OCI-LY3 (cell line): ENCODE results near the gene LMTK3.

ENCODE experiments used
- EZH2phosphoT487 ChIP-seq: fragments of 200-600 bp; shearing (Covaris generic); IDR thresholded peaks from 2 replicates; pipeline ENCODE4 v1.6.1; 2018; ENCODE audit warnings: antibody characterized with exemption, mixed run types, low read depth
- TF ChIP-seq, protein P1 (sequence below): fragments of 200-600, 300-600 bp; sonication (generic); IDR thresholded peaks from 2 replicates; pipeline ENCODE4 v1.5.1; 2014; ENCODE audit warnings: antibody characterized with exemption, low read length, low read depth

GRCh38 chr19:48477067-48477685 lies 34.5 kb downstream of the LMTK3 start:
- TF ChIP-seq, protein P1, sequence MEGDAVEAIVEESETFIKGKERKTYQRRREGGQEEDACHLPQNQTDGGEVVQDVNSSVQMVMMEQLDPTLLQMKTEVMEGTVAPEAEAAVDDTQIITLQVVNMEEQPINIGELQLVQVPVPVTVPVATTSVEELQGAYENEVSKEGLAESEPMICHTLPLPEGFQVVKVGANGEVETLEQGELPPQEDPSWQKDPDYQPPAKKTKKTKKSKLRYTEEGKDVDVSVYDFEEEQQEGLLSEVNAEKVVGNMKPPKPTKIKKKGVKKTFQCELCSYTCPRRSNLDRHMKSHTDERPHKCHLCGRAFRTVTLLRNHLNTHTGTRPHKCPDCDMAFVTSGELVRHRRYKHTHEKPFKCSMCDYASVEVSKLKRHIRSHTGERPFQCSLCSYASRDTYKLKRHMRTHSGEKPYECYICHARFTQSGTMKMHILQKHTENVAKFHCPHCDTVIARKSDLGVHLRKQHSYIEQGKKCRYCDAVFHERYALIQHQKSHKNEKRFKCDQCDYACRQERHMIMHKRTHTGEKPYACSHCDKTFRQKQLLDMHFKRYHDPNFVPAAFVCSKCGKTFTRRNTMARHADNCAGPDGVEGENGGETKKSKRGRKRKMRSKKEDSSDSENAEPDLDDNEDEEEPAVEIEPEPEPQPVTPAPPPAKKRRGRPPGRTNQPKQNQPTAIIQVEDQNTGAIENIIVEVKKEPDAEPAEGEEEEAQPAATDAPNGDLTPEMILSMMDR: no peak
- no peak for TF ChIP-seq EZH2phosphoT487
